Measurements from ENCODE around the gene ARHGAP24.

ARHGAP24 gene

DNA sequence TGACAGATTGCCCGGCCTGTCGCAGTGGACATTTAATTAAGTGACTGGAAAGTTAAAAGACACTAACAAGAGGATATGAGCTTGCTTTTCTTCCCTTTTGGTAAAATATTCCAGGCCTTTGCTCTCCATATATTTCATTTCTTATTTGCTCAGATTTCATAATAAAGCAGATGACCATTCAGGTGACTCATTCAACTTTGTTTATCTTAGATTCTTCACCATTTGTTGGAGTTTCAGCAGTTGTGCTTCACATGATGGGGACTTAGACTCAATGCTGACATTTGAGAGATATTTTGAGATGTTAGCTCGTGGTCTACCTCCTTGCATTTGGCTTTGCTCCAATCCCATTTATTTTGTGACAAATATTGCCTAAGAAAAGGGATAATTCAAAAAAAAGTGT, 312.2 kb downstream of the ARHGAP24 start:
- H3K27ac ChIP-seq (ENCODE audit: low read depth, low read length), result no peak overlapping the region
- TF ChIP-seq EZH2phosphoT487 (conservative IDR thresholded peaks at IDR 0.05; ENCODE audit: low read length), result no peak
- TF ChIP-seq, protein P1, sequence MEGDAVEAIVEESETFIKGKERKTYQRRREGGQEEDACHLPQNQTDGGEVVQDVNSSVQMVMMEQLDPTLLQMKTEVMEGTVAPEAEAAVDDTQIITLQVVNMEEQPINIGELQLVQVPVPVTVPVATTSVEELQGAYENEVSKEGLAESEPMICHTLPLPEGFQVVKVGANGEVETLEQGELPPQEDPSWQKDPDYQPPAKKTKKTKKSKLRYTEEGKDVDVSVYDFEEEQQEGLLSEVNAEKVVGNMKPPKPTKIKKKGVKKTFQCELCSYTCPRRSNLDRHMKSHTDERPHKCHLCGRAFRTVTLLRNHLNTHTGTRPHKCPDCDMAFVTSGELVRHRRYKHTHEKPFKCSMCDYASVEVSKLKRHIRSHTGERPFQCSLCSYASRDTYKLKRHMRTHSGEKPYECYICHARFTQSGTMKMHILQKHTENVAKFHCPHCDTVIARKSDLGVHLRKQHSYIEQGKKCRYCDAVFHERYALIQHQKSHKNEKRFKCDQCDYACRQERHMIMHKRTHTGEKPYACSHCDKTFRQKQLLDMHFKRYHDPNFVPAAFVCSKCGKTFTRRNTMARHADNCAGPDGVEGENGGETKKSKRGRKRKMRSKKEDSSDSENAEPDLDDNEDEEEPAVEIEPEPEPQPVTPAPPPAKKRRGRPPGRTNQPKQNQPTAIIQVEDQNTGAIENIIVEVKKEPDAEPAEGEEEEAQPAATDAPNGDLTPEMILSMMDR (IDR thresholded peaks at IDR 0.05; ENCODE audit: insufficient read depth, low read length, poor library complexity, severe bottlenecking), result no peak
- H3K27me3 ChIP-seq (ENCODE audit: low read length), result no peaks in the 10 kb centered on the region
- H3K9me2 ChIP-seq (replicated peaks; ENCODE audit: insufficient read depth, low read length), result no peaks in the 10 kb centered on the region
- H3K4me2 ChIP-seq (ENCODE audit: low read depth, low read length, poor library complexity, severe bottlenecking), result no peak overlapping the region
- H2AFZ ChIP-seq (ENCODE audit: low read depth, low read length, severe bottlenecking), result no peak overlapping the region
- no peak overlapping the region for H3K9ac ChIP-seq (ENCODE audit: low read length)
- no peaks in the 10 kb centered on the region for H4K20me1 ChIP-seq (ENCODE audit: low read depth, low read length)
- no peaks in the 10 kb centered on the region for H3F3A ChIP-seq (ENCODE audit: insufficient read depth)
- no peaks in the 10 kb centered on the region for H3K79me2 ChIP-seq (ENCODE audit: insufficient read depth, low read length)
- no peaks in the 10 kb centered on the region for H3K36me3 ChIP-seq (ENCODE audit: low read length)
- no peak overlapping the region for H3K4me3 ChIP-seq (ENCODE audit: insufficient read depth, low read length, poor library complexity, severe bottlenecking)
- H3K9me3 ChIP-seq (ENCODE audit: insufficient read depth, low read length), result no peaks in the 10 kb centered on the region

DNA sequence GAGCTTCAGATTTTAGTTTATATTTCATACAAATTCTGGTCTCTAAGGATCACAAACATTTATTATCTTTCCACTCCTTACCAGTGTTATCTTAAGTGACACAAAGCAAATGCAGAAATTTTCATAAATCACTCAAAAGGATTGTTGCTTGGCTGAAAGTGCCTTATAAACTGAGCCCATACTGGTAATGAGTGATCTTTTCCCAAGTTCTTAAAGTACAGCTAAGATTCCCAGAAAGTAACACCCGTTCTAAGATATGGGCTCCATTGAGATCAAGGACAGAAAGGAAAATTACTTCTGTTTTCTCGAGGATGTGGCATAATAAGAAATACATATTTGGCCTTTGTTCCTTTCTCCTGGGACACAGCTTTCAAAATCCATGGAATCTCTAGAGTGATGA, 313.7 kb downstream of the ARHGAP24 start:
- TF ChIP-seq, protein P1 (IDR thresholded peaks at IDR 0.05; ENCODE audit: insufficient read depth, low read length, poor library complexity, severe bottlenecking), result no peak
- TF ChIP-seq EZH2phosphoT487 (conservative IDR thresholded peaks at IDR 0.05; ENCODE audit: low read length), result no peak
- Histone ChIP-seq H3K79me2 (ENCODE audit: insufficient read depth, low read length) (no peaks in the 10 kb centered on the region; the same call in 1 of the 2 replicates), H3K9me2 (replicated peaks; ENCODE audit: insufficient read depth, low read length) (no peaks in the 10 kb centered on the region)

DNA sequence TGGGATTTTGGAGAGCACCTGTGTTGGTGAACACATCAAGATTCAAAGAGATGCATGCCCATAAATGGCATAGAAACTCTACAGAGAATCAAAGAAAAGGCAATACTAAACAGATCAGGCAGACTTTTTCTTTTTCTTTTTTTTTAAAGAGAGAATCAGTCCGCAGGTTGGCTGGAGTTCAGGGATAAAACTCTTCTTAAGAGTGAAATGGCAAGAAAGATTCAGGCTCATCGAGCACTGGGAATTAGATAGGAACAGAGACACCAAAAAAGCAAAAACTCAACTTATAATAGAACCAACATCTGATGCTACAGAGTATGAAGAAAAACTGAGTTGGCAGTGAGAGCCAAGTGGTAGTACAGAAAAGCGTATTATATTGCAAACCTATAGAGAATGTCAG, 314.3 kb downstream of the ARHGAP24 start:
- Histone ChIP-seq H3K4me3 (ENCODE audit: insufficient read depth, low read length, poor library complexity, severe bottlenecking) (no peak overlapping the region), H3K4me2 (ENCODE audit: low read depth, low read length, poor library complexity, severe bottlenecking) (no peak overlapping the region), H3K36me3 (ENCODE audit: low read length) (no peaks in the 10 kb centered on the region), H3K79me2 (ENCODE audit: insufficient read depth, low read length) (no peaks in the 10 kb centered on the region; the same call in 1 of the 2 replicates), H2AFZ (ENCODE audit: low read depth, low read length, severe bottlenecking) (no peak overlapping the region), H3K9ac (ENCODE audit: low read length) (no peak overlapping the region), H3K27ac (ENCODE audit: low read depth, low read length) (no peak overlapping the region), H4K20me1 (ENCODE audit: low read depth, low read length) (no peaks in the 10 kb centered on the region), H3K9me3 (ENCODE audit: insufficient read depth, low read length) (no peaks in the 10 kb centered on the region), H3K27me3 (ENCODE audit: low read length) (no peaks in the 10 kb centered on the region), H3K9me2 (replicated peaks; ENCODE audit: insufficient read depth, low read length) (no peaks in the 10 kb centered on the region), H3F3A (ENCODE audit: insufficient read depth) (no peaks in the 10 kb centered on the region)
- TF ChIP-seq, protein P1 (IDR thresholded peaks at IDR 0.05; ENCODE audit: insufficient read depth, low read length, poor library complexity, severe bottlenecking), result no peak
- TF ChIP-seq EZH2phosphoT487 (conservative IDR thresholded peaks at IDR 0.05; ENCODE audit: low read length), result no peak

More for the DNA sequence above, 313.7 kb downstream of the ARHGAP24 start:
- Histone ChIP-seq H3K27me3 (ENCODE audit: low read length) (no peaks in the 10 kb centered on the region), H3F3A (ENCODE audit: insufficient read depth) (no peaks in the 10 kb centered on the region), H3K9ac (ENCODE audit: low read length) (no peak overlapping the region), H2AFZ (ENCODE audit: low read depth, low read length, severe bottlenecking) (no peak overlapping the region), H3K27ac (ENCODE audit: low read depth, low read length) (no peak overlapping the region), H3K4me3 (ENCODE audit: insufficient read depth, low read length, poor library complexity, severe bottlenecking) (no peak overlapping the region), H3K9me3 (ENCODE audit: insufficient read depth, low read length) (no peaks in the 10 kb centered on the region), H3K4me2 (ENCODE audit: low read depth, low read length, poor library complexity, severe bottlenecking) (no peak overlapping the region), H3K36me3 (ENCODE audit: low read length) (no peaks in the 10 kb centered on the region), H4K20me1 (ENCODE audit: low read depth, low read length) (no peaks in the 10 kb centered on the region)
